SU-DHL-6 (cell line): ENCODE data around the gene EEF1A2.

Experiments
- H2AFZ ChIP-seq: fragments of 200-600 bp; sonication (generic); 2 replicates; pipeline ENCODE4 v1.6.1; 2014; ENCODE audit warnings: low read depth, mild to moderate bottlenecking, moderate library complexity, mixed read lengths, antibody characterized with exemption, low read length; ENCODE audit not compliant: severe bottlenecking
- H3F3A ChIP-seq: fragments of 200-600 bp; shearing (Covaris generic); 2 replicates; pipeline ENCODE4 v1.6.0; 2016; ENCODE audit warnings: antibody characterized with exemption, mild to moderate bottlenecking; ENCODE audit not compliant: insufficient read depth
- H3K27ac ChIP-seq: fragments of 200-600 bp; sonication (generic); 2 replicates; pipeline ENCODE4 v1.5.1; 2016; ENCODE audit warnings: low read depth, mild to moderate bottlenecking, low read length, moderate library complexity, mixed read lengths
- H3K27me3 ChIP-seq: fragments of 200-600 bp; sonication (generic), shearing (Covaris generic); 2 replicates; pipeline ENCODE4 v1.6.0; 2014; ENCODE audit warnings: mild to moderate bottlenecking, low read length
- H3K36me3 ChIP-seq: fragments of 200-600 bp; sonication (generic); 2 replicates; pipeline ENCODE4 v1.6.1; 2014; ENCODE audit warnings: mild to moderate bottlenecking, low read length, mixed read lengths
- H3K4me2 ChIP-seq: fragments of 300-600, 200-600 bp; shearing (Covaris generic), sonication (generic); 2 replicates; pipeline ENCODE4 v1.6.0; 2014; ENCODE audit warnings: low read length, low read depth, mild to moderate bottlenecking; ENCODE audit not compliant: poor library complexity, severe bottlenecking
- H3K4me3 ChIP-seq: fragments of 200-600 bp; sonication (generic); 2 replicates; pipeline ENCODE4 v1.5.1; 2014; ENCODE audit warnings: antibody characterized with exemption, low read length, mild to moderate bottlenecking, mixed read lengths; ENCODE audit not compliant: insufficient read depth, poor library complexity, severe bottlenecking
- H3K79me2 ChIP-seq: fragments of 200-600 bp; sonication (generic); 2 replicates; pipeline ENCODE4 v1.6.1; 2014; ENCODE audit warnings: mild to moderate bottlenecking, low read length, moderate library complexity; ENCODE audit not compliant: insufficient read depth
- H3K9ac ChIP-seq: fragments of 200-600 bp; sonication (generic); 2 replicates; pipeline ENCODE4 v1.7.0; 2014; ENCODE audit warnings: mild to moderate bottlenecking, low read length
- H3K9me2 ChIP-seq: fragments of 200-600 bp; sonication (generic); replicated peaks from 2 replicates; pipeline ENCODE4 v1.6.1; 2014; ENCODE audit warnings: low read length; ENCODE audit not compliant: insufficient read depth
- H3K9me3 ChIP-seq: fragments of 200-600 bp; sonication (generic); 2 replicates; pipeline ENCODE4 v1.6.1; 2014; ENCODE audit warnings: low read length, mixed read lengths; ENCODE audit not compliant: insufficient read depth
- H4K20me1 ChIP-seq: fragments of 200-600 bp; sonication (generic); 2 replicates; pipeline ENCODE4 v1.6.1; 2014; ENCODE audit warnings: low read depth, mild to moderate bottlenecking, antibody characterized with exemption, low read length, moderate library complexity, mixed read lengths
- CTCF ChIP-seq: fragments of 200-600 bp; sonication (generic); IDR thresholded peaks from one replicate; pipeline ENCODE4 v1.5.1; 2017; ENCODE audit warnings: antibody characterized with exemption, mild to moderate bottlenecking, low read length, moderate library complexity; ENCODE audit not compliant: insufficient read depth, poor library complexity, severe bottlenecking
- EZH2phosphoT487 ChIP-seq: fragments of 200-600 bp; sonication (generic), shearing (Covaris generic); conservative IDR thresholded peaks from 2 replicates; pipeline ENCODE4 v1.6.1; 2018; ENCODE audit warnings: mild to moderate bottlenecking, antibody characterized with exemption, low read length, moderate library complexity, mixed read lengths

Gene EEF1A2

GRCh38 chr20:63468421-63468820 lies 30.5 kb downstream of the EEF1A2 start:
- Histone ChIP-seq H3F3A (no peaks in the 10 kb centered on the region), H3K9me3 (no peaks in the 10 kb centered on the region), H3K4me3 (no peak overlapping the region), H4K20me1 (no peaks in the 10 kb centered on the region), H2AFZ (no peak overlapping the region), H3K36me3 (no peaks in the 10 kb centered on the region), H3K27ac (no peak overlapping the region), H3K27me3 (no peaks in the 10 kb centered on the region), H3K79me2 (no peaks in the 10 kb centered on the region), H3K4me2 (no peak overlapping the region), H3K9ac (no peak overlapping the region), H3K9me2 (no peaks in the 10 kb centered on the region)
- TF ChIP-seq CTCF (no peak), EZH2phosphoT487 (no peak)

DNA sequence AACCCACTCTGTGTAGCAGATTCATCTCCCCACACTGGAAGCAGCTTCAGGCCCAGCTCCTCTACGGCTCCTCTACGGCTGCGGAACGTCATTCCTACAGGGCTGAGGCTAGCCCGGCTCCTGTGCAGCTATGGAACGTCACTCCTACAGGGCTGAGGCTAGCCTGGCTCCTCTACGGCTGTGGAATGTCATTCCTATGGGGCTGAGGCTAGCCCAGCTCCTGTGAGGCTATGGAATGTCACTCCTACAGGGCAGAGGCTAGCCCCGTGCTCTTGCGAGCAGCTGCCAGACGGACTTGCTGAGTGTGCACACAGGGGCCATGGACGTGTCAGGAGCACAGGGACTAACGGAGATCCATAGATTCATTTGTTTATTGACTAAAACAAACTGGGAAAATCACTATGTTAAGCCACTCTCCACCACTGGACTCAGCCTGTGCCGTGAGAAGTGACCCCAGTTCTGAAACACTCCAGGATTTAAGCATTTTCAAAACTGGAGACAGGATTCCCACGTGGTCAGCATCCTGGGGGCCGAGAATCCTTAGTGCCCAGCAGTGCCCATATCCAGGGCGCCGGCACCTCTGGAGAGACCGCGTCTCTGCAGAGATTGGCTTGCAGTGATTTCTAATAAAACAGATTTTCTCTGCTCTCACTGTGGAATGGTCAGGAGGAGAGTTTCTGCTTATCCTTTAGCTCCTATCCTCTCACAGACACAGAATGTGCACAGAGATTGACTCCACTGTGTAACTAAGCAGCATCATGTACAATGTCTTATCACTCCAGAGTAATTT lies 31.4 kb downstream of the EEF1A2 start:
- H3K79me2 ChIP-seq: no peaks in the 10 kb centered on the region
- no peaks in the 10 kb centered on the region for H3K9me2 ChIP-seq
- no peak overlapping the region for H3K4me3 ChIP-seq
- no peak overlapping the region for H3K27ac ChIP-seq
- H2AFZ ChIP-seq: no peak overlapping the region
- no peaks in the 10 kb centered on the region for H3F3A ChIP-seq
- TF ChIP-seq CTCF (no peak), EZH2phosphoT487 (no peak)
- no peaks in the 10 kb centered on the region for H3K9me3 ChIP-seq
- no peak overlapping the region for H3K4me2 ChIP-seq
- no peak overlapping the region for H3K9ac ChIP-seq
- no peaks in the 10 kb centered on the region for H3K27me3 ChIP-seq
- H4K20me1 ChIP-seq: no peaks in the 10 kb centered on the region
- no peaks in the 10 kb centered on the region for H3K36me3 ChIP-seq

GRCh38 chr20:63466861-63467260 lies 32.0 kb downstream of the EEF1A2 start:
- Histone ChIP-seq H4K20me1 (no peaks in the 10 kb centered on the region), H2AFZ (no peak overlapping the region)

More at GRCh38 chr20:63466861-63467260, 32.0 kb downstream of the EEF1A2 start:
- H3K4me3 ChIP-seq: no peak overlapping the region
- H3K27me3 ChIP-seq: no peaks in the 10 kb centered on the region
- no peak overlapping the region for H3K4me2 ChIP-seq
- H3K27ac ChIP-seq: no peak overlapping the region
- TF ChIP-seq CTCF: no peak
- no peak for TF ChIP-seq EZH2phosphoT487
- H3K9me3 ChIP-seq: no peaks in the 10 kb centered on the region
- no peak overlapping the region for H3K9ac ChIP-seq
- H3K36me3 ChIP-seq: no peaks in the 10 kb centered on the region
- H3K79me2 ChIP-seq: no peaks in the 10 kb centered on the region
- H3F3A ChIP-seq: no peaks in the 10 kb centered on the region
- no peaks in the 10 kb centered on the region for H3K9me2 ChIP-seq
